NCI-H2196 (cell line): Measurements from ENCODE around the gene DEDD2.
"Not testable (repeated sequence)": the region's sequence is repeated elsewhere in the genome, so short reads cannot be mapped to it uniquely, and the experiment has no call there.

Experiments used
- DNase-seq: peaks from one replicate; lab custom pipeline; 2025; ENCODE audit not compliant: unreplicated experiment; lab: John Stamatoyannopoulos, UW

Gene DEDD2, protein sequence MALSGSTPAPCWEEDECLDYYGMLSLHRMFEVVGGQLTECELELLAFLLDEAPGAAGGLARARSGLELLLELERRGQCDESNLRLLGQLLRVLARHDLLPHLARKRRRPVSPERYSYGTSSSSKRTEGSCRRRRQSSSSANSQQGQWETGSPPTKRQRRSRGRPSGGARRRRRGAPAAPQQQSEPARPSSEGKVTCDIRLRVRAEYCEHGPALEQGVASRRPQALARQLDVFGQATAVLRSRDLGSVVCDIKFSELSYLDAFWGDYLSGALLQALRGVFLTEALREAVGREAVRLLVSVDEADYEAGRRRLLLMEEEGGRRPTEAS

DNA sequence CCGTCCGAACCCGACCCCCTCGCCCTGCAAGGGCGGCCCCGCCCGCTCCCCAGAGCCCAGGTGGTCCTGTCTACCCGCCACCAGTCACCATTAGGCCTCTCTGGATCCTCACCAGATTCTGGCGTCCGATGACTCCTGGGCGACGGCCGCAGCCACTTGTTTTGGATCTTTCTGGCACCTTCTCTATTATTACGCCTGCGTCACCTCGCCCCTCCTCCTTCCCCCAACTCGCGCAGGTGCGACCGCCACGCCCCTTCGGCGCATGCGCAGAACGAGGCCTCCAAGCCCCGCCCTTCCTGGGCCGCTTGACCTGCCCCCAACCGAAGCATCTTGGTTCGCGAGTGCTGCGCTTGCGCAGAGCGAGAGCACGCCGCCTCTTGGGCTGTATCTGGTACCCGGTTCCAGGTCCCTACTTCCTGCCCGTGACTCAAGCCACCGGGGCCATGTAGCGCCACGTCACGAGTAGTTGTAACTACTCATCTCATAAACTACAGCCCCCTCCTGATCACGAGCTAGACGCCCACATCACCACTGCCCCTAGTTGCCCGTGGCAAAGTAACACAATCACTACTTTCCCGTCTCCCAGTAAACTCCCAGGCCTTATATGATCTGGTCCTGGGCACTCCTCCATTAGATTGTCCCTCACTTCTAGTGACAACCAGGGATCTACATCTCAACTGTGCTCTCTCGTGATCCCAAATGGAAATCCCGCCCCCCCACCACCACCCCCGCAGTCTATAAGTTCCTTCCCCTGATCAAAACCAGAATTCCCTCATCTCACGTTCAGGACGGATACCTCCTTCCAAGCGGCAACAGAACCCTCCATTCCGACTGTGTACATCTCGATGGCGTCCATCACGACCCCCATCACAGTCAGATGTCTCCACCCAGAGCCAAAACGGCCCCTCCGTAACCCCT, at the start of gene DEDD2:
Gene DEDD2, minus strand, starts transcription at position 158 of the 918 bp plus-strand sequence. CDS start 670 bp downstream, outside the sequence.
- peak; percentile 98 for DNase-seq

DNA sequence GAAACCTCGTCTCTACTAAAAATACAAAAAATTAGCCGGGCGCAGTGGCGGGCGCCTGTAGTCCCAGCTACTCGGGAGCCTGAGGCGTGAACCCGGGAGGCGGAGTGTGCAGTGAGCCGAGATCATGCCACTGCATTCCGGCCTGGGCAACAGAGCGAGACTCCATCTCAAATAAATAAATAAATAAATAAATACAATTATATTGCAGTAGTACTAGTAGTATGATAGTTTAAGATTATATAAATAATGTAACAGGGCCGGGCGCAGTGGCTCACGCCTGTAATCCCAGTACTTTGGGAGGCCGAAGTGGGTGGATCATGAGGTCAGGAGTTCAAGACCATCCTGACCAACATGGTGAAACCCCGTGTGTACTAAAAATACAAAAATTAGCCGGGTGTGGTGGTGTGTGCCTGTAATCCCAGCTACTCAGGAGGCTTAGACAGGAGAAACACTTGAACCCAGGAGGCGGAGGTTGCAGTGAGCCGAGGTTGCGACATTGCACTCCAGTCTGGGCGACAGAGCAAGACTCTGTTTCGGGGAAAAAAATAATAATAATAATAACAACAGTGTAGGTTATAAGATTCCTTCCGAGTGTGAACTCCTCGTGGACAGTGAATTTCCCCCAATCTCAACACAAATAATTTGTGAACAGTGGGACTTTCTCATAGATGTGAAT, 49.6 kb upstream of the DEDD2 start:
- not testable (repeated sequence) for DNase-seq

DNA sequence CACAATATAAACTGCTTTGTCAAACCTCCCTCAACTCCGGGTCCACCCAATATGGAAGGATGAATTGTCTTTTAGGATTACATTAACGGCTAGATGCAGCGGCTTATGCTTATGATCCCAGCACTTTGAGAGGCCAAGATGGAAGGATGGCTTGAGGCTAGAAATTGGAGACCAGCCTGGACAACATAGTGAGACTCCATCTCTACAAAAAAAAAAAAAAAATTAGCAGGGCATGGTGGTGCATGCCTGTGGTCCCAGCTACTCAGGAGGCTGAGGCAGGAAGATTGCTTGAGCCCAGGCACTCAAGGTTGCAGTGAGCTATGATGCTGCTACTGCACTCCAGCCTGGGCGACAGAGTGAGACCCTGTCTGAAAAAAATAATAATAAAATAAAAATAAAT, 48.6 kb upstream of the DEDD2 start:
- not testable (repeated sequence) for DNase-seq

DNA sequence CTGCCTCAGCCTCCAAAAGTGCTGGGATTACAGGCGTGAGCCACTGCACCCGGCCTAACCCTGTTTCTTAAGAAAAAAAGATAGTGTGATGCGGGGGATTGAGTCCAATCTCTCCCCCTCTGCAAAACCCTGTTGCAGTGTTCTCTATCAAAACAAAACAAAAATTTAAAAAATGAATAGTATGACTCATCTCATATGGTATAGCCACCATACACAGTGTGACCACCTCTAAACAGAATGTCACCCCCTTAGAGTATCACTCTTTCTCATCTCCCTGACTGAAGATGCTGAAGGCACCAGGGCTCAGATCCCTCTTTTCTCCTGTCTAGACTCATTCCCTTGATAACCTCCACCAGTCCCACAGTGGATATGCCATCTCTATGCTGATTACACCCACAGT, 44.3 kb upstream of the DEDD2 start:
- no peak for DNase-seq

DNA sequence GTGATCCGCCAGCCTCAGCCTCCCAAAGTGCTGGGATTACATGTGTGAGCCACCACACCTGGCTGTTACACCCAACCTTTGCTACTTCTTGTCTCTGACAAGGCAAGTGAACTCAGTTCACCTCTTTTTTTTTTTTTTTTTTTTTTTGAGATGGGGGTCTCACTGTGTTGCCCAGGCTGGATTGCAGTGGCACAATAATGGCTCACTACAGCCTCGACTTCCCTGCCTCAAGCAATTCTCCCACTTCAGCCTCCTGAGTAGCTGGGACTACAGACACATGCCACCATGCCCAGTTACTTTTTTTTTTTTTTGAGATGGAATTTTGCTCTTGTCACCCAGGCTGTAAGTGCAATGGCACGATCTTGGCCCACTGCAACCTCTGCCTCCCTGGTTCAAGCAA, 40.4 kb upstream of the DEDD2 start:
- not testable (repeated sequence) for DNase-seq

DNA sequence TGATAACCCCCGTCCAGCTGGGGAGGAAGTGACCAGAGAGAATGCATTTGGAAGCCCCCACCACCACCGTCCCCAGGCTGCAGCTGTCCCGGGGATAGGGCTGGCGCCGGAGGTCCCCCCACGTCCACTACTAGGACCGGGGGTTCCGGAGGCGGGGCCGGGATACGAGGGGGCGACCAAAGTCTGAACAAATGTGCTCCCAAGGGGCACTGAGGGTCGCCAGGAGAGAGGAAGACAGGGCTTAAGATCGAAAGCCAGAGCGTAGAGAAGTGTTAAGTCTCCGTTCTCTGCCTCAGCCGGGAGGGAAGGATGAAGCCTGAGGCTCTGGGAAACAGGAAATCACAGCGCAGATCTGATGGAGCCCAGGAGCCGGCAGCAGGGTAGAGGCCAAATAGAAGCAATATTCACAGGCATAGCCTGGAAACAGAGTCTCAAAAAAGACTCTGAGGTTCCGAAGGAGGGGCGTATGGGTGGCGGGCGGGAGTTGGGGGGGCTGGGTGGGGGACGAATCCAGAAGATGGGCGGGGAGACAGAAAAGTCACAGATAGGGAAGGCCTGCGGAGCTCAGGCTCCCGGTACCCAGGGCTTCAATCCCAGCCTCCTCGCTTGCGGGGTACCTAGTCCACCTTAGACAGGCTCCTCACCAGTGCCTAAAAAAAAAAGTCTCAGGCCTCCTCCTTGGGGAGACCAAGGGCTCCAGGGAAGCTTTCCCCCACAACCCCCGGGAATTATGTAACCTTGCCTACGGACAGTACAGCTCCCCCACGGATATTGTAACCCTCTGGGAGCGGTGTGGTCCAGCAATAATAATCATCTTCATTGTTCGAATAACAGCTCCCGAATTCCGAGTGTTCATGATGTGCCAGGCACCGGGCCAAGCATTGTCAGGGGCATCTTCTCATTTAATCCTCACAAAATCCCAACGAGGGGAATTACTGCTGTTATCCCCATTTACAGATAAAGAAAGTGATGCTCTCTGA, 38.6 kb upstream of the DEDD2 start:
- no peak for DNase-seq

DNA sequence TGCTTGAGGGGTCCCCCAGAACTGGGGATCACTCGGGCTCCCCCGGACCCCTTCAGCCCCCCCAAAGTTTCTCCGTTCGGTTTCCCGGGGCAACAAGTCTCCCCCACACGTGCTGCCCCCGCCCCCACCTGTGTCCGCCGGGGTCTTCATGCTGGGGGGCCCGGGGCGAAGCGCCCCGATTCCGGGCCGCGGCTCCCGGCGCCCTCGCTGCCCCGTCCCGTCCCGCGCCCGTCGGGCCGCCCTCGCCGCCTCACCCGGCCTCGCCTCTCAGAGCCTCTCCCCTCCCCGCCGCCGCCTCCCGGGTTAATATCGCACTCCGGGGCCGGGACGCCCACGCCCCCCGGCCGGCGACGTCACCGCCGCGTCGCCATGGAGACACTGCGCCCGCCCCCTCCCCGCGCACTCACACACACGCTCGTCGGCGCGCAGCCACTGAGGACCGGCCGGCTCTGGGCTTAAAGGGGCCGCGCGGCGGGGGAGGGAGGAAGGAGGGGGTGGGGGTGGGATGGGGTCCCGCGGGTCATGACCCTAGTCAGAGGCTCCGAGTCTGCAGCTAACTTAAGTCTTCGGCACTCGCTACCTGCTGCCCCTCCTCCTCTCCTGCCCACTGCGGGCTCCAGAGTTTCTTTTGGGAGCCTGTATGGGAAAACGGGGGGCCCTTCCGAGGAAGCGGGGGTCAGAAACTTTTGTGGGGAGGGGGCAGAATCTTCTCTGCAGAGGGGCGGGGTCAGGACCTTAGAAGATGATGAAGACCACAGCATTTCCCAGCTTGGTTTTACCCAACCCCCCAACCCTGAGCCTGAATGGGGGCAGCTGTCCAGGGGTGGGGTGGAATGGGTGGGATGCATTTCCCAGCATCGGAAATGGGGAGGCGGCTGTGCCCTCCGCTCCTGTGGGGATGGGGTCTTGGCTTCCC, 37.6 kb upstream of the DEDD2 start, which contains the start of gene ERF:
Gene ERF, minus strand, starts transcription at position 279 of the 916 bp plus-strand sequence. Its CDS starts 129 bp downstream, at position 150.
- DNase-seq, result peak; percentile 87

DNA sequence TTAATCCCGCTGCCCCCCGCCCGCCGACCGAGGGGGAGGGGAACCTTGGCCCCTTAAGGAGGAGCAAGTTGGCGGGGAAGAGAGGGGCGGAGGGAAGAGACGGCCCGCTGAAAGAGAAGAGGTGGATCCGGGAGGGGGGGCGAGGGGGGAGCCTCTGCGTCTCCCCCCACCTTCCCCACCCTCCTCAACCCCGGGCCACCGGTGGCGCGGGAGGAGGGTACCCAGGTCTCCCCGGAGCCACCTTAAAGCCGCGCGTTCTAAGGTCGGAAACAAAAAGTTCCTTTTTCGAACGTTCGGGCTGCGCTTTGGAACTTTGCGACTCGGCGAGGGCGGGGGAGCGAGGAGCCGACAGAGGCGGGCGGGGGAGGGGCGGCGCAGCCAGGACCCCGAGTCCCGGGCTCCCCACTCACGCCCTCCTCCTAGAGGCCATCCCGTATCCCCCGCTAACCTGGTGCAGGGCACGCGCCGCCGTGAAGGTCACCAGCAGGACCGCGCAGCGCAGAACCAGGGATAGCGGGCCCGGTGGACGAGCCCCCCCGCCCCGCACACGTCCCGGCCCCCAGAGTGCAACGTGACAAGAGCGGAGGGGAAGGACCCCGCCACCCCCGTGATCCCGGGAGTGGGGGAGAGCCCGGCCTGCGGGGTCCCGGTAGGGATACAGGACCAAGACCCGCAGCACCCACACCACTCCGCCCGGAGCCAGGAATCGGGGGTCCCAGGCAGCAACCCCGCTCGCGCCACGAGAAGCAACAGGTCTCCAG, 36.8 kb upstream of the DEDD2 start:
- DNase-seq, result peak; percentile 55

DNA sequence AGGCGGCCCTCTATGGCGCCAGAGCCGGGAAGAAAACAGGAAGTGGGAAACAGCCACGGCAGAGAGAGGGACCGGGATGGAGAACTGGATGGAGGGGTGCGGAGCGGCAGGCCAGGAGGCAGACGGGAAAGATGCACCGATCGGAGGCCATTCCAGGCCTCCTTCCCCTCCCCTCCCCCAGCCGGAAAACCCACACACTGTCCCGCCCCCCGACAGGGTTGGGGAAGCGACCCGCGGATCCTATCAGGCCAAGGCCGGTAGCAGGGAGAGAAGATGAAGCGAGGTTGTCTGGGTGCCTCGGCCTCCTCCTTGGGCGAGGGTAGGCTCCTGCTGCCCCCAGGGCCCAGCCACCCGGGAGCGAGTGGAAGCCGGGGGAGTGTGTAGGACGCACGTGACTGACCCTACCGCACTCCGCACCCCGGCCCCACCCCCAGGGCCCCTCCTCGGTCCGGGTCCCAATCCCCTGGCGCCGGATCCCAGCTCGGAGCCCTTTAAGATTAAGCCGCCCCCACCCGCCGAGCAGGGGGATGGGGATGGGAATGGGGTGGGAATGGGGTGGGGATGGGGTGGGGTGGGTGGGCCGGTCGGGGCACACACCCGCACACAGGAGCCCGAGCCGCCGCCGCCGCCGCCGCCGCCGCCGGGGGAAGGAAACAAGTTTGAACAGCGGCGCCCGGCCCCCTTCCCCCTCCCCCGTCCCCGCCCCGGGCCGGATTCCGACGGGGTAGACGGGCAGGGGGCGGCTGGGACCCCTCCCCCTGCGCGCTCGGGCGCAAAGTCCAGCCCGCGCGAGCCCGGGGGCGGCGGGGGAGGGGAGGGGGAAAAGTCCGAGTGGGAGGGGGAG, 36.0 kb upstream of the DEDD2 start:
- DNase-seq, result peak; percentile 35

DNA sequence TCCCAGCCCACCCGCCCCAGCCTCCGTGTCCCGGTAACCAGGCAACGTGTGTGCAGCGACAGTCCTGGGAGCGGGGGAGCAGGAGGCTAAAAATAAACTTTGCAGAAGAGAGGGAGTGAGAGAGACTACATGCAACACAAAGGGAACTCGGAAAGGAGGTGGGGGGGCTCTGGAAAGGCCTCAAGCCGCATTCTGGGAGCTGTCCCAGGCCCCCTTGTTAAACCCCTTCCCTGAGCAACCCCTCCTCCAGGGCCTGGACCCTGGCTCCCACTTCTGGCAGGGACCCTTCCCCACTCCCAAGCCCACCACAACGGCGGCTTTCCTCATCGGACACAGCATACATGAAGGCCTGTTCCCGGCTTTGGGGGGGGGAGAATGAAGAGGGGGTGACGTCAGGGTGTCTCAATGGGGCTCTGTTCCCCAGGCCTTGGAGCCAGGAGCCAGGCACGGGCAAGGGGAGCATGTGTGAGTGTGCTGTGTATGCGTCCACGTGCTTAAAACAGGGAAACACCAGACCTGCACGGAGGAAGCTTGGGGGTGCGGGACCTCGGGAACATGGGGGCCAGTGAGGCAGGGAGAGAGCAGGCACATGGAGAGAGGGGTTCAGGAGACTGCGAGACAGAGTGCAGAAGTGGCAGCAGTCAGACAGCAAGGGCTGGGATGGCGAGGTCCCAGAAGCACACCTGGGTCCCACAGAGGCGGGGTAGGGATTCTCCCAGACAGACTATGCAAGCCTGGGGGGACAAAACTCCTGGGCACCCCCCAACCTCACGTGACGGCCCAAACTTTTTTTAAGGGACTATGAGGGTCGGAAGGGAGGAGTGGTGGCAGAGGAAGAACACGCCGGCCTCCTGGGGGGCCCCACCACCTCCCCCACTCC, 35.1 kb upstream of the DEDD2 start:
- no peak for DNase-seq

DNA sequence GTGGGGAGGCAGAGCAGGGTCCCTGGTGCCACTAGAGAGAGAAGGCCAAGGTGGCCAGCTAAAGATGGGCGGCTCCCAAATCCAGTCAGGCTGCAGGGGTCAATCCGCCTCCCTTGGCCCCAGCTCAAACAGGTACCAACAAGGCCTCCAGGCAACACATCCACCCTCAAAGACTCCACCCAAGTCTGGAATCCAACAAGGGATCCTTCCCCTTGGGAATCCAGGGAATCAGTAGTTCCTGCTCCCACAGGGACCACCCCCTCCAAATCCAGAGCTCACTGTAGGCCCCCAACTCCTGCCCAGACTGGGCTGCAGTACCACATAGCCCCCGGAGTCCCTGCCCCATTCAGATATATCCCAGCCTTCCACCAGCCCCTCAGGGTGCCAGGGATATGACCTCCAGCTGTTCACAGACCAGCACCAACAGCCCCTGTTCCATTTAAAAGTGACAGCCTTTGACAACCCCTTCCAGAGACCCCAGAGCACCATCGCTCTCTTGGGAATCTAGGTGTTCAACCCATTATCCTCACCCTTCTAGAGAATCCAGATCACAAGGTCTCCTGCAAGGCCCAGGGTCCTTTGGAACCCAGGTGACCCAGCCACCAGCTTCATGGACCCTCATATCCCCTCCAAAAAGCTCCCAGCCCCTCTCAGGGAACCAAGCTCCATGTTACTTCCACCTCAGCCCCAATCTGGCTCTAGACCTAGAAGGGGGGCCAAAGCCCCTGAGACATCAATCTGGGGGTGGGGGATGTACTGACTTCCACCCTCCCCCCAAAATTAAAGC, 34.3 kb upstream of the DEDD2 start:
- DNase-seq, result no peak

DNA sequence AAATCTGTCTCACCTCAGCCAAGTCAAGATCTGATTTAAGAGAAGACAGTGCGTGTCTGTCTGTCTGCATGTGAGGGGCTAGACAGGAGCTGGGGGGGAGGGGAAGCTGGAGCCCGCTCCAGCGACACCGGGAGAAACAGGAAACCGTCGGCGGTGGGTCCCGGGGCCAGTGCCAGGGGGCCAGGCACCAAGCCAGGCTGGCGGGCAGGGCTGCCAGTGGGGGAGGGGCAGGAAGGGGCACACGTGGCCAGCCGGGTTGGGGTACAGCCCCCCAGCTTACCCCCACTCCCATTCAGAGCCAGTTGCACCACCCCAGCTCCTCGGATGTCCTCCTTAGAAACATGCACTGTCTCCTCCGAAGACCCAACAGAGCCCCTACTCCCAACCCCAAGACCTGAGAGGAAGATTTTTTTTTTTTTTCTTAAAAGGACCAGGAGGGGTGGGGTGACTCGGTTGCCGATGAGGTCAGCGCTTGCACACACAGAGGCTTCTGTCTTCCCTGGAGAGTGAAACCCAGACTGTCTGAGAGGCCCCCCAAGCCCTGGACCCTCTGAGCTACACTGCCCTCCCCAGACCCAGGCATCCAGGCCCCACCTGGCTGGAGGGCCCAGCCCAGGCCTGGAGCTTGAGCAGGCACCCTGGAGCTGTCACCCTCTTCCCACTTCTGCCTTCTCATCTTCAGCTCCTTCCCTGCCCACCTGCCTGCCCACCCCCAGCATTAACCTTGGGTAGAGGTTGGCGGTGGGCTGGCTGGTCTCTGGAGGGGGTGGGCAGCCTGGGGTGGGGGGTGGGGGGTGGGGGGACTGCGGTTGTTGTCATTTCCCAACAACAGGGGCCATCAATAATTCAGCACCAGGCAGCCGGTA, 33.4 kb upstream of the DEDD2 start:
- DNase-seq, result no peak

DNA sequence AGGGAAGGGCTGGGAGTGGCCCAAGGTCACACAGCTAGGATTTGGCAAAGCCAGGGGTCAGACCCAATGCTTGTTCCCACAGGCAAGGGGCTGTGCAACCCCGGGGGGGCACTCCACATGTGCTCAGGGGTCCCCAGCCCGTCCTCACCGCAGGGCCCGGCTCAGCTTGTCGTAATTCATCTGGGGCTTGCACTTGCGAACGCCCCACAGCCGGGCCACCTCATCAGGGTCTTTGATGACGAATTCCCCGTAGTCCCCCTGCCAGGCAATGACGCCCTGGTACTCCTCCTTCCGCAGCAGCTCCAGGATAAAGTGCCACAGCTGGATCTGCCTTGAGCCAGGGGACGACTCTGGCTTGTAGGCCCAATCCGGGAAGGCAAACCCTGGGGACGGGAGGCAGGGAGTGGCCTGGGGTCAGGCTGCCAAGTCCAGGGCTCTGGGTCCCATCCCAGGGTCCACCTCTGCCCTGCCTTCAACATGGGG, 32.7 kb upstream of the DEDD2 start:
- DNase-seq, result no peak

DNA sequence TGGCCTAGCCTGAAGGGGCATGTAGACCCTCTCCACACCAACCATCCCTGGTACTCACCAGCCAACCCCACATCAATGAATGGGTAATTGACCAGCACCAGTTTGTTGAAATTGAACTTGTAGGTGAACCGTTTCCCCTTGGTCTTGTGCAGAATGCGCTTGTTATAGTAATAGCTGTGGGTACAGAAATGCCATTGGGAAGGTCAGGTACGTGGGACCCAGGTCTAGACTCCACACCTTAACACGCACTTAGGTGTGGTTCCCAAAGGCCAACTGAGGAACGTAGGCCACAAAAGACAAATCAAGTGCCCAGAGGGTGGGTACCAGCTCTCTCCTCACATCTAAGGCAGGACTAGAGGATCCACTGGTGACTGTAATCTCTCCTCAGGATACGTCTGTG, 32.3 kb upstream of the DEDD2 start:
- DNase-seq, result no peak
